Loucy (cell line): ENCODE measurements around the gene SMIM11.

Experiments used
- CTCF ChIP-seq: fragments of 200-600 bp; sonication (generic); conservative IDR thresholded peaks from 2 replicates; pipeline ENCODE4 v1.5.1; 2014; ENCODE audit warnings: mild to moderate bottlenecking, antibody characterized with exemption, low read length
- EZH2phosphoT487 ChIP-seq: fragments of 200-600 bp; IDR thresholded peaks from 2 replicates; pipeline ENCODE4 v1.6.1; 2018; ENCODE audit warnings: antibody characterized with exemption, mild to moderate bottlenecking, moderate library complexity, borderline replicate concordance

DNA sequence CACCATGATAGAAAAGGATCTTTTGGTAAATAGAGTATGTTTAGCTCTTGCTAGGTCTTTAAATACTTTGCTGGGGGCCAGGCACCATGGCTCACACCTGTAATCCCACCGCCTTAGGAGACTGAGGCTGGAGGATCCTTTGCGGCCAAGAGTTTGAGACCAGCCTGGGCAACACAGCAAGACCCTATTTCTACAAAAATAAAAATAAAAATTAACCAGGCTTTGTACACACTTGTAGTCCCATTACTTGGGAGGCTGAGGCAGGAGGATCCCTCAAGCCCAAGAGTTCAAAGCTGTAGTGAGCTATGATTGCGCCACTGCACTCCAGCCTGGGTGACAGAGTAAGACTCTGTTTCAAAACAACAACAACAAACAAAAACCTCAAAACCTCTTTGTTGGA is 12.6 kb upstream of the SMIM11 start:
- TF ChIP-seq CTCF (no peak), EZH2phosphoT487 (no peak)
